Nephron (organoid): ENCODE results near the gene SSBP3.

Experiments used
- H3K27ac Mint-ChIP-seq, 3 experiments: 2 replicates each; pipeline ENCODE4 v1.8.0; 2020; ENCODE audit warnings: mixed read lengths in 3 of 3, mild to moderate bottlenecking in 2 of 3, moderate library complexity in 1 of 3
- H3K27me3 Mint-ChIP-seq: 2 replicates; pipeline ENCODE4 v1.8.0; 2021; ENCODE audit warnings: low read depth, mild to moderate bottlenecking, moderate library complexity, mixed read lengths
- H3K36me3 Mint-ChIP-seq: 2 replicates; pipeline ENCODE4 v1.8.0; 2020; ENCODE audit warnings: low read depth, mixed read lengths
- H3K4me1 Mint-ChIP-seq: 2 replicates; pipeline ENCODE4 v1.8.0; 2020; ENCODE audit warnings: mixed read lengths
- H3K4me3 Mint-ChIP-seq, 3 experiments: 2 replicates each; pipeline ENCODE4 v1.8.0; 2020; ENCODE audit warnings: mild to moderate bottlenecking in 3 of 3, mixed read lengths in 3 of 3, moderate library complexity in 2 of 3
- H3K9me3 Mint-ChIP-seq: 2 replicates; pipeline ENCODE4 v1.8.0; 2020; ENCODE audit warnings: mixed read lengths
- CTCF ChIP-seq, 3 experiments: fragments of 200-600 bp; sonication (generic); IDR thresholded peaks; one replicate each; pipeline ENCODE4 v1.5.0; 2021; ENCODE audit warnings: antibody characterized with exemption in 3 of 3; ENCODE audit not compliant: unreplicated experiment in 3 of 3

The SSBP3 gene

GRCh38 chr1:54409156-54410142, 3.3 kb upstream of the SSBP3 start:
- Mint-ChIP-seq H3K27ac (peak overlapping the region; percentile 100), H3K36me3 (peaks cover 2% of the 10 kb centered on the region), H3K4me1 (peaks cover 54% of the 10 kb centered on the region), H3K27me3 (peaks cover 10% of the 10 kb centered on the region), H3K4me3 (peak overlapping the region in 2 of 3 experiments; percentile 45 to 65), H3K9me3 (no peaks in the 10 kb centered on the region)
- TF ChIP-seq CTCF (IDR thresholded peaks at IDR 0.05; ENCODE audit: unreplicated experiment in 3 of 3), result no peak

- Mint-ChIP-seq H3K4me3 (peak overlapping the region; percentile 95 to 99 (median 98)), H3K9me3 (no peaks in the 10 kb centered on the region), H3K27me3 (peaks cover 13% of the 10 kb centered on the region), H3K27ac (peak overlapping the region; percentile 100), H3K36me3 (peaks cover 10% of the 10 kb centered on the region), H3K4me1 (peaks cover 56% of the 10 kb centered on the region)
- no peak for TF ChIP-seq CTCF (IDR thresholded peaks at IDR 0.05; ENCODE audit: unreplicated experiment in 3 of 3)
Observed at GRCh38 chr1:54408147-54409066, 2.2 kb upstream of the SSBP3 start.

GRCh38 chr1:54407404-54408146, 1.4 kb upstream of the SSBP3 start:
- no peaks in the 10 kb centered on the region for H3K9me3 Mint-ChIP-seq
- no peak for TF ChIP-seq CTCF (IDR thresholded peaks at IDR 0.05; ENCODE audit: unreplicated experiment in 3 of 3)

GRCh38 chr1:54407154-54407403, 885 bp upstream of the SSBP3 start:
- H3K27ac Mint-ChIP-seq, result peak overlapping the region; percentile 100
- peaks cover 61% of the 10 kb centered on the region for H3K4me1 Mint-ChIP-seq
- peaks cover 23% of the 10 kb centered on the region for H3K36me3 Mint-ChIP-seq
- peaks cover 13% of the 10 kb centered on the region for H3K27me3 Mint-ChIP-seq
- H3K4me3 Mint-ChIP-seq, result peak overlapping the region; percentile 95 to 99 (median 98)
- TF ChIP-seq CTCF (IDR thresholded peaks at IDR 0.05; ENCODE audit: unreplicated experiment in 3 of 3), result no peak
- no peaks in the 10 kb centered on the region for H3K9me3 Mint-ChIP-seq

More at GRCh38 chr1:54407404-54408146, 1.4 kb upstream of the SSBP3 start:
- Mint-ChIP-seq H3K27ac (peak overlapping the region; percentile 100), H3K36me3 (peaks cover 18% of the 10 kb centered on the region), H3K4me1 (peaks cover 60% of the 10 kb centered on the region), H3K27me3 (peaks cover 13% of the 10 kb centered on the region), H3K4me3 (peak overlapping the region; percentile 95 to 99 (median 98))

- peaks cover 13% of the 10 kb centered on the region for H3K27me3 Mint-ChIP-seq
- peaks cover 35% of the 10 kb centered on the region for H3K36me3 Mint-ChIP-seq
- H3K27ac Mint-ChIP-seq, result no peak overlapping the region
- H3K9me3 Mint-ChIP-seq, result no peaks in the 10 kb centered on the region
- peaks cover 72% of the 10 kb centered on the region for H3K4me1 Mint-ChIP-seq
- no peak for TF ChIP-seq CTCF (IDR thresholded peaks at IDR 0.05; ENCODE audit: unreplicated experiment in 3 of 3)
- H3K4me3 Mint-ChIP-seq, result peak overlapping the region in 2 of 3 experiments; percentile 33 to 95
Observed at GRCh38 chr1:54405898-54406293, 298 bp downstream of the SSBP3 start.
